Skeletal muscle satellite cell (primary cell): ENCODE results near the gene ABHD13.
A peak's percentile ranks its signal among the peaks of the same experiment; 100 is the strongest.

Experiments used
- H3K27me3 ChIP-seq: 2 replicates; pipeline ENCODE4 v1.7.0; 2013; ENCODE audit warnings: low read length; ENCODE audit not compliant: control insufficient read depth, insufficient read depth
- H3K36me3 ChIP-seq: 2 replicates; pipeline ENCODE4 v1.7.0; 2013; ENCODE audit warnings: mild to moderate bottlenecking, control low read depth, low read length; ENCODE audit not compliant: insufficient read depth
- H3K4me1 ChIP-seq: 2 replicates; pipeline ENCODE4 v1.7.0; 2013; ENCODE audit warnings: low read length; ENCODE audit not compliant: control insufficient read depth, insufficient read depth
- H3K4me2 ChIP-seq: 2 replicates; pipeline ENCODE4 v1.7.0; 2013; ENCODE audit warnings: mild to moderate bottlenecking, low read length
- H3K4me3 ChIP-seq: 2 replicates; pipeline ENCODE4 v1.7.0; 2013; ENCODE audit warnings: low read length
- H3K9ac ChIP-seq: 2 replicates; pipeline ENCODE4 v1.7.0; 2013; ENCODE audit warnings: mild to moderate bottlenecking, low read depth, low read length, moderate library complexity
- H3K9me3 ChIP-seq: replicated peaks from 2 replicates; pipeline ENCODE4 v1.7.0; 2013; ENCODE audit warnings: mild to moderate bottlenecking, control low read depth, low read length

Gene ABHD13

GRCh38 chr13:108270442-108270841, 52.2 kb downstream of the ABHD13 start:
- peak overlapping the region; percentile 80 for H3K4me2 ChIP-seq
- no peaks in the 10 kb centered on the region for H3K27me3 ChIP-seq
- H3K4me3 ChIP-seq: peak overlapping the region; percentile 62
- no peaks in the 10 kb centered on the region for H3K9me3 ChIP-seq
- no peaks in the 10 kb centered on the region for H3K36me3 ChIP-seq
- peaks cover 20% of the 10 kb centered on the region for H3K4me1 ChIP-seq
- peak overlapping the region; percentile 17 for H3K9ac ChIP-seq

DNA sequence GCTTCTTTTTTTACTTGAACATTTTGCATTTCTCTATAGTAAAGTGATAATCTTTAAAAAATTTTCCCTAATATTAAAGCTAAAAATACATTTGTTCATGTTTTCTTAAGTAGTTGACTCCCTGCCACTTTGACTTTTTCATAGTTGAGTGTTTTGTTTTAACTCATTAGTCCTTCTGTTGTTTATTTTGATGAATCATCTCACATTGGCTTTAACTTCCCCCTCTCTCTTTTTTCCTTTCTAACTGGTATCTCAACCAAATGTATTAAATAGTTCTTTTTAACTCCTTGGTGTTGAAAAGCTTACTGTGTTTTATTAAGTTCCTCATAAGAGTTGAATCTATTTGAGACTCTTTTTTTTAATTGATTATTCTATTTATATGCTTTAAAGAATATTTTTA, 54.1 kb downstream of the ABHD13 start:
- no peaks in the 10 kb centered on the region for H3K9me3 ChIP-seq
- no peak overlapping the region for H3K4me3 ChIP-seq
- peak overlapping the region; percentile 6 for H3K4me2 ChIP-seq
- H3K27me3 ChIP-seq: no peaks in the 10 kb centered on the region
- H3K9ac ChIP-seq: no peak overlapping the region
- H3K36me3 ChIP-seq: no peaks in the 10 kb centered on the region
- H3K4me1 ChIP-seq: peaks cover 20% of the 10 kb centered on the region

DNA sequence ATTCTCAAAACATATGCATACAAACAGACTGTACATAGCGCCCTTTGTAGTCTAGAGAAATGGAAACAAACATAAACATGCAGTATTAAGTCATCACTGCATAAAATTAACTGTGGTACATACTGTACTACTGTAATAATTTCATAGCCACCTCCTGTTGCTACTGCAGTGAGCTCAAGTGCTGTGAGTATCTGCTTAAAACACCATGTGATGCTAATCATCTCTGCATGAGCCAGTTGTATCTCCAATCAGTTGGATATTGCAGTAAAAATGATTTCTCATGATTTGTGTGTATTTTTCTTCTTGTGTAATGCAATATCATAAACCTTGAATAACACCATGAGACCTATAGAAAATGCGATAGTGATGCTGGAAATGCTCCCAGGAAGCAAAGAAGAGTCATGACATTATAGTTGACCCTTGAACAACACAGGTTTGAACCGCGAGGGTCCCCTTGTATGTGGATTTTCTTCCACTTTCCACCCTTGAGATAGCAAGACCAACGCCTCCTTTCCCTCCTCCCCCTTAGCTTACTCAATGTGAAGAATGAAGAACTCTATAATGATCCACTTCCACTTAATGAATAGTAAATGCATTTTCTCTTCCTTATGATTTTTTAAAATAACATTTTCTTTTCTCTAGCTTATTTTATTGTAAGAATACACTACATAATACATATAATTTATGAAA, 55.4 kb downstream of the ABHD13 start:
- Histone ChIP-seq H3K9ac (no peak overlapping the region), H3K9me3 (no peaks in the 10 kb centered on the region), H3K4me3 (no peak overlapping the region), H3K36me3 (no peaks in the 10 kb centered on the region), H3K4me1 (peaks cover 20% of the 10 kb centered on the region), H3K4me2 (no peak overlapping the region), H3K27me3 (no peaks in the 10 kb centered on the region)

DNA sequence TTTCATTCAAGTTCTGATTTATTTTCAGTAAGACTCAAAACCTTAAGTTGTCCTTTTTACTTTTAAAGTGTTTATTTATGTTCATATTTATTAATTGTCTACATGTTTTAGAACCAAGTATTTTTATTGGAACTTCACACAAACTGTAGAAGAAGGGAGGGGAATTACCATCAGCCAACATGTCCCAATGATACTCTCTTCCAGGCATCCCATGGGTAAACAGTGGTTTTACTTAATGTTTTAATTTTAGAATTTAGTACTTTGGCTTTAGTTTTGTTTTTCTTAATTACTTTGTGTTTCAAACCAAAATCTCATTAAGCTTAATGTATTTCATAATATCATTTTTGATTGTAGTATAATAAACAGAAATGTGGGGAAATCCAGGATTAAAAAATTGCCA, 56.5 kb downstream of the ABHD13 start:
- Histone ChIP-seq H3K36me3 (no peaks in the 10 kb centered on the region), H3K4me2 (no peak overlapping the region), H3K9me3 (no peaks in the 10 kb centered on the region), H3K4me1 (peaks cover 14% of the 10 kb centered on the region), H3K27me3 (no peaks in the 10 kb centered on the region), H3K4me3 (no peak overlapping the region), H3K9ac (no peak overlapping the region)

DNA sequence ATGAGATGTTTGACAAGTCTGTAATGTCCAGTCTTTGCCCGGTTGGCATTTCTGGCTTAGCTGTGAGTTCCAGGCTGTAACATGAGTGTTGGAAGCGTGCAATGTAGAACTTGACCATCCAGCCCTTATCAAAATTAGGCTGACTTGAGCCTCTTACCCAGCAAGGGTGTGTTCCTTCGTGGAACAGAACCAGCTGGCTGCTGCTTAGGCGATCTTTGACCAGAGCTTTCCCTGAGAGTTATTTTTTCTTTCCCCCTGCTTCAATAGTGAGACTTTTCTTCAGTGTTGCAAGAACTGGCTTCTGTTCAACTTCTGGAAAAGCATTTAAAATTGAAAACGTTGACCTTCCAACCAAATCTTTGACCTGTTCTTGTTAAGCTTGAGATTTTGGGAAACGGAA, 57.9 kb downstream of the ABHD13 start:
- H3K9me3 ChIP-seq: no peaks in the 10 kb centered on the region
- peaks cover 4% of the 10 kb centered on the region for H3K4me1 ChIP-seq
- no peak overlapping the region for H3K4me3 ChIP-seq
- H3K36me3 ChIP-seq: no peaks in the 10 kb centered on the region
- no peak overlapping the region for H3K4me2 ChIP-seq
- H3K27me3 ChIP-seq: no peaks in the 10 kb centered on the region
- H3K9ac ChIP-seq: no peak overlapping the region

DNA sequence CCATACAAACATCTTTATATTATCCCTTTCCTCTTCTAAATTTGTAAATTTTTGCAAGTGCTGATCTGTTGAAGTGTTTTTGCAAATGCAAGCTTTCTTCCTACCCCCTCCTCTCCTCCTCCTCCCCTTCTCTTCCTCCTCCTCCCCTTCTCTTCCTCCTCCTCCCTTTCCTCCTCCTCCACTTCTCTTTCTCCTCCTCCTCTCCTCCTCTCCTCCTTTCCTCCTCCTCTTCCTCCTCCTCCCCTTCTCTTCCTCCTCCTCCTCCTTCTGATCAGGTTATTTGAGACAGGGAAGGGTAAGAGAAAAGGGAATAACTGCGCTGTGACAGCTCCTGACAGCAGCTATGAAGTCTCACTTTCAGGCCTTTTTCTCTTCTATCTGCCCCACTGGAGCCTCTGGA, 60.3 kb downstream of the ABHD13 start:
- H3K4me1 ChIP-seq: no peaks in the 10 kb centered on the region
- no peaks in the 10 kb centered on the region for H3K9me3 ChIP-seq
- H3K27me3 ChIP-seq: no peaks in the 10 kb centered on the region
- no peaks in the 10 kb centered on the region for H3K36me3 ChIP-seq
- no peak overlapping the region for H3K9ac ChIP-seq
- H3K4me3 ChIP-seq: no peak overlapping the region
- no peak overlapping the region for H3K4me2 ChIP-seq

- no peak overlapping the region for H3K4me3 ChIP-seq
Observed at GRCh38 chr13:108281901-108282300, 63.7 kb downstream of the ABHD13 start.

GRCh38 chr13:108283110-108283509, 64.9 kb downstream of the ABHD13 start:
- Histone ChIP-seq H3K9ac (no peak overlapping the region), H3K4me2 (no peak overlapping the region), H3K36me3 (no peaks in the 10 kb centered on the region), H3K9me3 (no peaks in the 10 kb centered on the region), H3K27me3 (no peaks in the 10 kb centered on the region), H3K4me1 (no peaks in the 10 kb centered on the region), H3K4me3 (no peak overlapping the region)

More at GRCh38 chr13:108281901-108282300, 63.7 kb downstream of the ABHD13 start:
- H3K4me1 ChIP-seq: no peaks in the 10 kb centered on the region
- no peaks in the 10 kb centered on the region for H3K27me3 ChIP-seq
- H3K9me3 ChIP-seq: no peaks in the 10 kb centered on the region
- no peak overlapping the region for H3K4me2 ChIP-seq
- no peak overlapping the region for H3K9ac ChIP-seq
- no peaks in the 10 kb centered on the region for H3K36me3 ChIP-seq
